Measurements from ENCODE around the gene CHST14.

Gene CHST14

DNA sequence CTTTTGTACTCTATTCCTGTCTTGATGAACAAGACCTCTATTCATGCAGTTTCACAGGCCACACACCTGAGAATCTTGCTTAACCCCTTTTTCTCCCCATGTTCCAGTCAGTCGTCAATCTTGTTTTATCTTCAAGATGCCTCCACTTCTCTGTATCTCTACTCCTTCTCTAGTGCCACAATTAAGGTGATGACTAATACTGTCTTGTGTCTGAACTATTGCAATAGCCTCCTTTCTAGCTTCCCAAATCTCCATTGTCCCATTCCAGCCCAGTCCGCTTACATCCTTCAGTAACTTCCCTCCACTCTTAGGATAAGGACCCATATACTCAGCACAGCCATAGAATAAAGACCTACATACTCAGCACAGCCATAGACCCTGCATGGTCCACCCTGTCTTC, 24.7 kb downstream of the CHST14 start:
- no peak for DNase-seq

GRCh38 chr15:40498418-40498817, 27.6 kb downstream of the CHST14 start:
- DNase-seq = no peak

DNA sequence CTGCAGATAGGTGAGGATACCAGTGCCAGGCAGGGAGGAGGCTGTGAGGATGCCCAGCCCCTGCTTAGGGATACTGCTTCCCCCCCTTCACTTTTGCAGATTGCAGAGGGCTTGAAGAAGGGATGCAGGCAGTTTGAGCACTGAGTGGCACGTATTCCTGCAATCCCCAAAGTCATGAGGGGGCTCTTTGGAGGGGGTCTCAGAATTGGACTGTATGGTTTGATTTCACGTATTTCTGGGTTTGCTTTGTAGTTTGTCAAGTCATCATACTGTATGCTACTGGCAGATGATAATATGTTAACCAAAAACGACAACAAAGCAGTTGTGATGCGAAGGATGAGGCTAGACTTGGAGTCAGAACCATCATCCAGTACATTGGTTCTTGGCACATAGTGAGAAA, 28.1 kb downstream of the CHST14 start:
- no peak for DNase-seq

- DNase-seq = no peak
Measured at GRCh38 chr15:40499931-40500330, 29.1 kb downstream of the CHST14 start.

GRCh38 chr15:40500568-40501330, 30.0 kb downstream of the CHST14 start:
- DNase-seq = no peak

DNA sequence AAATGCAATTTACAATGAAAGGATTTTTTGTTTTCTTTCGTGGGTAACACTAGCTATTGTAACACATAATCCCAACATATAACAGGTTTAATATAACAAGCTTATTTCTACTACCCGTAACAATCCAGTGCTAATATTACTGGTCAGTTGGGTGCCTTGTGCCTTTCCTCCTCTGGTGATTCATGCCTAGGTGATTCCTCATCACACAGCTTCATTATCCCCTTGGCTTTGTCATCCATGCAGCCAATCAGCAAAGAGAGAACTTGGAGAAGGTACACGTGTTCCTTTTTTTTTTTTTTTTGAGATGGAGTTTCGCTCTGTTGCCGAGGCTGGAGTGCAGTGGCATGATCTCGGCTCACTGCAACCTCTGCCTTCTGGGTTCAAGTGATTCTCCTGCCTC, 30.7 kb downstream of the CHST14 start:
- no peak for DNase-seq

GRCh38 chr15:40506964-40507571, 36.3 kb downstream of the CHST14 start:
- peak; percentile 20 for DNase-seq

DNA sequence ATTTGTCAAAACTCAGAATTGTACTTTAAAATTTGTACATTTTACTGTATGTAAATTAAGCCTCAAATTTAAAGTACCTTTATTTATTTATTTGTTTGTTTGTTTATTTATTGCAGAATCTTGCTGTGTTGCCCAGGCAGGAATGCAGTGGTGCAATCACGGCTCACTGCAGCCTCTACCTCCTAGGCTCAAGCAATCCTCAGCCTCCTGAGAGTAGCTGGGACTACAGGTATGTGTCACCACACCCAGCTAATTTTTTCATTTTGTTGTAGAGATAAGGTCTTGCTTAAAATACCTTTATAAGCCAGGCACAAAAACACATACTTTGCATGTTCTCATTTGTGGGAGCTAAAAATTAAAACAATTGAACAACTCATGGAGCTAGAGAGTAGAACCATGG, 37.4 kb downstream of the CHST14 start:
- DNase-seq = no peak

DNA sequence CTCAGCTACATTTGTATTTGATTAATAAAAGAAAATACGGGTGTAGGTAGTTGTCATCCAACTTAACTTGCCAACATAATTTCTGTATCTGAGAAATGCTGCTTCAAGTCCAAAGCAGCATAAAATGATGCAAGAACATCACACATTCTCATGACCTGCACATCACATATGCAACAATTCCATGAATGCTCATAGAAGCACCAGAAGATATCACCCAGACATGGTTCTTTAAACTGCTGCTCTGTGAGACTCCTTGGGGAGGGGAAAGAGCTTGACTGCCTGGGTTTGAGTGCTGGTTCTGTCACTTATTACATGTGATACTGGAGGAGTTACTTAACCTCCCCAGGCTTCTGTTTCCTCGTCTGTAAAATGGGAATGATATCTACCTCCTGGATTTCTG, 39.4 kb downstream of the CHST14 start:
- no peak for DNase-seq

- no peak for DNase-seq
Measured at GRCh38 chr15:40511093-40511471, 40.3 kb downstream of the CHST14 start.

GRCh38 chr15:40511472-40512133, 40.8 kb downstream of the CHST14 start:
- DNase-seq = peak; percentile 49

DNA sequence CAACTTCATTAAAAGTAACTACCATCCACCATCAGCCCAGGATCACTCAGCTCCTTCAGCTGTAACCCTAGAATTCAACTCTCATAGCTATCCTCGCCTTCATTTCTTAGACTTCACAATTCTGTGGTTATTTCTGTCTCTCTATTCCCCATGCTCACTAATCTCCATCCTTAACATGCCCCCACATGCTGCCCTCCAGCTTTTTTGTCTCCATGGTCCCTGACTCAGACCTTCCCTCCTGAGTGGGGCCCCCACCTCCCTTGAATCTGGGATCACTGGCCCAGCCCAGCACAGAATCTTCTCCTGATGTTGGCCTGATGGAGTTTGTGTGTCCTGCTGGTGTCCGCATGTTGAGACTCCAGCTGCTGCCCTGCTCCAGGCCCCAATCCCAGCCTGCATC, 41.7 kb downstream of the CHST14 start:
- no peak for DNase-seq

GRCh38 chr15:40513609-40514008, 42.8 kb downstream of the CHST14 start:
- DNase-seq = no peak

- no peak for DNase-seq
Measured at GRCh38 chr15:40516322-40516721, 45.5 kb downstream of the CHST14 start.
